Measurements from ENCODE around the gene SRRM3. TPM values are rescaled to one million over a fixed set of nuclear protein-coding genes. Genes with fewer than 3 reads are reported as not detected.
"Not testable (repeated sequence)": the region's sequence is repeated elsewhere in the genome, so short reads cannot be mapped to it uniquely, and the experiment has no call there.

SRRM3 gene
- total RNA-seq, 1 donor = 0.36 TPM

DNA sequence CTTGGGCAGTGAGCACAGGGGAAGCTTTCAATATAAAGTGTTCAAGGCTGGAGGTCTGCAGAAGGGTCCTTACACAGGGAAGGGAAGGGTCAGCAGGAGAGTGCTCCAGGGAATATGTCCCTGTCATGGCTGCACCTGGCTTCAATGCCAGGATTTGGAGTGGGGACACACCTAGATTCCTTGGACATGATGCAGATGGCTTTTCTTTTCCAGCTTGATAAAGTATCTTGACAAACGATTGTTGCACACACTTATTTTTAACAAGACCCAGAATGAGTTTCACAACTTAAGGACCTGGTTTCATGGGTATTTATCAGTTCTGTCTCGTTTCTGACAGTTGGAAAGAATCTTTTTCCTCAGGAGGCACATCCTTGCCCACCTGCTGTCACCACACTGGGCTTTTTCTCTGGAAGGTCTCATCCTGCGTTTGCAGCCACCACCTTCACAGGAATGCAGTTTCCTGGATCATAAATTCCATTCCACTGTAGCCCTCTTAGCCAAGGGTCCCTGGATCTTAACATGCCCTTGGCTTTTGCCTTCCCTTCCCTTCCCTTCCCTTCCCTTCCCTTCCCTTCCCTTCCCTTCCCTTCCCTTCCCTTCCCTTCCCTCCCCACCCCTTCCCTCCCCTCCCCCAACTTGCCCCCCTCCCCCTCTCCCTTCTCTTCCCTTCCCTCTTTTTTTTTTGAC, 21.7 kb downstream of the SRRM3 start:
- Histone ChIP-seq H3K36me3 (ENCODE audit: insufficient read depth, low read length) (no peaks in the 10 kb centered on the region), H3K4me2 (ENCODE audit: insufficient read depth, low read length) (no peak overlapping the region), H3K27me3 (ENCODE audit: insufficient read depth, low read length) (peaks cover 4% of the 10 kb centered on the region), H3K27ac (ENCODE audit: low read depth, low read length) (no peak overlapping the region), H3K4me3 (ENCODE audit: insufficient read depth, low read length) (no peak overlapping the region), H4K20me1 (ENCODE audit: insufficient read depth, low read length) (no peaks in the 10 kb centered on the region), H3K79me2 (ENCODE audit: insufficient read depth, low read length) (no peaks in the 10 kb centered on the region), H2AFZ (ENCODE audit: low read length) (no peak overlapping the region), H3K4me1 (ENCODE audit: insufficient read depth, low read length) (no peaks in the 10 kb centered on the region), H3K9me3 (ENCODE audit: low read depth, low read length) (no peaks in the 10 kb centered on the region)
- TF ChIP-seq, protein P1, sequence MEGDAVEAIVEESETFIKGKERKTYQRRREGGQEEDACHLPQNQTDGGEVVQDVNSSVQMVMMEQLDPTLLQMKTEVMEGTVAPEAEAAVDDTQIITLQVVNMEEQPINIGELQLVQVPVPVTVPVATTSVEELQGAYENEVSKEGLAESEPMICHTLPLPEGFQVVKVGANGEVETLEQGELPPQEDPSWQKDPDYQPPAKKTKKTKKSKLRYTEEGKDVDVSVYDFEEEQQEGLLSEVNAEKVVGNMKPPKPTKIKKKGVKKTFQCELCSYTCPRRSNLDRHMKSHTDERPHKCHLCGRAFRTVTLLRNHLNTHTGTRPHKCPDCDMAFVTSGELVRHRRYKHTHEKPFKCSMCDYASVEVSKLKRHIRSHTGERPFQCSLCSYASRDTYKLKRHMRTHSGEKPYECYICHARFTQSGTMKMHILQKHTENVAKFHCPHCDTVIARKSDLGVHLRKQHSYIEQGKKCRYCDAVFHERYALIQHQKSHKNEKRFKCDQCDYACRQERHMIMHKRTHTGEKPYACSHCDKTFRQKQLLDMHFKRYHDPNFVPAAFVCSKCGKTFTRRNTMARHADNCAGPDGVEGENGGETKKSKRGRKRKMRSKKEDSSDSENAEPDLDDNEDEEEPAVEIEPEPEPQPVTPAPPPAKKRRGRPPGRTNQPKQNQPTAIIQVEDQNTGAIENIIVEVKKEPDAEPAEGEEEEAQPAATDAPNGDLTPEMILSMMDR (IDR thresholded peaks at IDR 0.05; ENCODE audit: extremely low read depth, low read depth, low read length) = no peak
- no peak for DNase-seq (ENCODE audit: insufficient read length, low spot score, missing footprints)

DNA sequence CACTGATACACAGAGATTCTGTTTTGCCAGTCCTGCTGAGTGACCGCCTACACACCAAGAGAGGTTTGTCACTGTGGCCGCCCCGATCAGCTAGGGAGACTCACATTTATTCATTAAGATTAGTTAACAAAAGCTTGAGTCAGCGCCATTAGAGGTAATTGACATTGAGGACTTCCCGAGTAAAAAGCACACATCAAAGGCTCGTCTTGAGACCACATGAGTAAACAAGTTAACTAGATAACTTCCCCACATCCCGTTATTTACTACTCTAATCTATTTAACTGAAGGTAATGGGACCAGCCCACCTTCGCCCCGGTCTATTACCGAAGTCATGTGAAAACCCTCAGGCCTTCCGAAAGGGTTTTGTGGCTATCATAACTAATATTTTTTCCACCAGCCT, 23.0 kb downstream of the SRRM3 start:
- TF ChIP-seq, protein P1 (IDR thresholded peaks at IDR 0.05; ENCODE audit: extremely low read depth, low read depth, low read length) = no peak
- no peak for DNase-seq (ENCODE audit: insufficient read length, low spot score, missing footprints)

DNA sequence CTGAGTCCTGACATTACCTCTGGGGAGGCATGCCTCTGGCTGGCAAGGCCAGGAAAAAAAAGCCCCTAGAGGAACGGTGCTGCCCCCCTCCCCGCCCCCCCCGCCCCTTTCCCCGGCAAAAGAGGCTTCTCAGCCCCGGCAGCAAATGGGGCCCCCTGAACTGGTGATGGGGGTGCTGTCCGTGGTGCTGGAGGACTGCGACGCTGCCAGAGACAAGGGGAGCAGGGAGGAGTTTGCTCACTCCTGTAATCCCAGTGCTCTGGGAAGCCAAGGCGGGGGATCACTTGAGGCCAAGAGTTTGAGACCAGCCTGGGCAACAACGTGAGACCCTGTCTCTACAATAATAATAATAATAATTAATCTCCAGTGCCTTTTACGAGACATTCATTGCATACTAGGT, 23.7 kb downstream of the SRRM3 start:
- no peak overlapping the region for H3K27ac ChIP-seq (ENCODE audit: low read depth, low read length)
- H3K4me3 ChIP-seq (ENCODE audit: insufficient read depth, low read length) = no peak overlapping the region
- H3K4me2 ChIP-seq (ENCODE audit: insufficient read depth, low read length) = no peak overlapping the region
- H3K27me3 ChIP-seq (ENCODE audit: insufficient read depth, low read length) = peaks cover 9% of the 10 kb centered on the region
- no peaks in the 10 kb centered on the region for H3K36me3 ChIP-seq (ENCODE audit: insufficient read depth, low read length)
- H3K79me2 ChIP-seq (ENCODE audit: insufficient read depth, low read length) = no peaks in the 10 kb centered on the region
- TF ChIP-seq, protein P1 (IDR thresholded peaks at IDR 0.05; ENCODE audit: extremely low read depth, low read depth, low read length) = no peak
- no peaks in the 10 kb centered on the region for H4K20me1 ChIP-seq (ENCODE audit: insufficient read depth, low read length)
- peak; percentile 88 for DNase-seq (ENCODE audit: insufficient read length, low spot score, missing footprints)
- H3K9me3 ChIP-seq (ENCODE audit: low read depth, low read length) = no peaks in the 10 kb centered on the region
- H2AFZ ChIP-seq (ENCODE audit: low read length) = no peak overlapping the region
- H3K4me1 ChIP-seq (ENCODE audit: insufficient read depth, low read length) = no peaks in the 10 kb centered on the region

More for the DNA sequence above, 23.0 kb downstream of the SRRM3 start:
- no peaks in the 10 kb centered on the region for H3K4me1 ChIP-seq (ENCODE audit: insufficient read depth, low read length)
- H3K27me3 ChIP-seq (ENCODE audit: insufficient read depth, low read length) = peaks cover 6% of the 10 kb centered on the region
- H3K4me2 ChIP-seq (ENCODE audit: insufficient read depth, low read length) = no peak overlapping the region
- H3K79me2 ChIP-seq (ENCODE audit: insufficient read depth, low read length) = no peaks in the 10 kb centered on the region
- H4K20me1 ChIP-seq (ENCODE audit: insufficient read depth, low read length) = no peaks in the 10 kb centered on the region
- H3K4me3 ChIP-seq (ENCODE audit: insufficient read depth, low read length) = no peak overlapping the region
- no peak overlapping the region for H3K27ac ChIP-seq (ENCODE audit: low read depth, low read length)
- H3K9me3 ChIP-seq (ENCODE audit: low read depth, low read length) = no peaks in the 10 kb centered on the region
- no peak overlapping the region for H2AFZ ChIP-seq (ENCODE audit: low read length)
- H3K36me3 ChIP-seq (ENCODE audit: insufficient read depth, low read length) = no peaks in the 10 kb centered on the region

DNA sequence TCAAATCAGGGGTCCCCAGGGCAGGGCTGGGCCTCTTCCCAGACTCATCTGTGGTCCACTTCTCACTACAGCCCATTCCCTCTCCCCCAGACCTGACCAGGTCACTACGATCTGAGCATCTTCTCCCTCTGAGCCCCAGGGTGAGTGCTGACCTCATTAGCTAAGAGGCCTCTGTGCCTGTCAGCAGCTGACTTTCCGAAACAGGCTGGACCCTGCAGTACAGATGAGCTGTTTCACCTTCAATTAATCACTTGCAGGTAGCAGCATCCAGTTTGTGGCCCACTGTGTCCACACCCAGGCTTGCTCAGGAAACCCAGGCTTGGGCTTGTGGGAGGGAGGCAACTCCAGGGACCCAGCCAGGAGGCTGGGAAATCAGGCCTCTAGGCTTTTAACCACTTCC, 24.3 kb downstream of the SRRM3 start:
- no peaks in the 10 kb centered on the region for H3K36me3 ChIP-seq (ENCODE audit: insufficient read depth, low read length)
- no peak overlapping the region for H3K4me2 ChIP-seq (ENCODE audit: insufficient read depth, low read length)
- no peaks in the 10 kb centered on the region for H3K9me3 ChIP-seq (ENCODE audit: low read depth, low read length)
- no peaks in the 10 kb centered on the region for H3K4me1 ChIP-seq (ENCODE audit: insufficient read depth, low read length)
- no peak overlapping the region for H3K27ac ChIP-seq (ENCODE audit: low read depth, low read length)
- DNase-seq (ENCODE audit: insufficient read length, low spot score, missing footprints) = no peak
- no peak overlapping the region for H3K4me3 ChIP-seq (ENCODE audit: insufficient read depth, low read length)
- peaks cover 9% of the 10 kb centered on the region for H3K27me3 ChIP-seq (ENCODE audit: insufficient read depth, low read length)
- H2AFZ ChIP-seq (ENCODE audit: low read length) = no peak overlapping the region
- TF ChIP-seq, protein P1 (IDR thresholded peaks at IDR 0.05; ENCODE audit: extremely low read depth, low read depth, low read length) = no peak
- H3K79me2 ChIP-seq (ENCODE audit: insufficient read depth, low read length) = no peaks in the 10 kb centered on the region
- no peaks in the 10 kb centered on the region for H4K20me1 ChIP-seq (ENCODE audit: insufficient read depth, low read length)

DNA sequence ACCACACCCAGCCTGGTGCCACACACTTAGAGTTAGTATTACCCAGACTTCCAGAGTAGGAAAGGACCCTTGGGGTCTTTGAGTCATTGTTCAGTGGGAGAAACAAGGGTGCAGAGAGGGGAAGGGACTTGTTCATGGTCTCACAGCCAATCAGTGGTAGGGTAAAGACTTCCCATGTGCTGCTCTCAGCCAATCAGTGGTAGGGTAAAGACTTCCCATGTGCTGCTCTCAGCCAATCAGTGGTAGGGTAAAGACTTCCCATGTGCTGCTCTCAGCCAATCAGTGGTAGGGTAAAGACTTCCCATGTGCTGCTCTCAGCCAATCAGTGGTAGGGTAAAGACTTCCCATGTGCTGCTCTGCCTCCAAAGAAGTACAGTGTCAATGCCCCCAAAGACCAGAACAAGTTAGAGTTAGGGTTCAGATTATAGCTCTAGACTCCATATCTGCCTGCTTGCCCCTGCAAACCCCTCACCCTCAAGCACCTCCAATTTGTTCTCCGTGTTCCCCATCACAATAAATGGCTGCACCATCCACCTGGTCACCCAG, 25.3 kb downstream of the SRRM3 start:
- not testable (repeated sequence) for H3K4me3 ChIP-seq (ENCODE audit: insufficient read depth, low read length); H3K9me3 ChIP-seq (ENCODE audit: low read depth, low read length); H3K27ac ChIP-seq (ENCODE audit: low read depth, low read length); H3K79me2 ChIP-seq (ENCODE audit: insufficient read depth, low read length); DNase-seq (ENCODE audit: insufficient read length, low spot score, missing footprints); H3K4me1 ChIP-seq (ENCODE audit: insufficient read depth, low read length); H3K4me2 ChIP-seq (ENCODE audit: insufficient read depth, low read length); H3K36me3 ChIP-seq (ENCODE audit: insufficient read depth, low read length); H2AFZ ChIP-seq (ENCODE audit: low read length); H4K20me1 ChIP-seq (ENCODE audit: insufficient read depth, low read length)
- peaks cover 13% of the 10 kb centered on the region for H3K27me3 ChIP-seq (ENCODE audit: insufficient read depth, low read length)

All from osteoblast (primary cell).